Activated naive CD4-positive, alpha-beta T cell treated with anti-CD3 and anti-CD28 coated beads, Interleukin-2, amount 50 U/mL, for 16 hours (primary cell): ENCODE data around the gene STRN3.
"Not testable (repeated sequence)": the region's sequence is repeated elsewhere in the genome, so short reads cannot be mapped to it uniquely, and the experiment has no call there.

Experiments
- DNase-seq: peaks from one replicate; pipeline ENCODE4 v3.0.0-alpha.2; 2020

Gene STRN3

DNA sequence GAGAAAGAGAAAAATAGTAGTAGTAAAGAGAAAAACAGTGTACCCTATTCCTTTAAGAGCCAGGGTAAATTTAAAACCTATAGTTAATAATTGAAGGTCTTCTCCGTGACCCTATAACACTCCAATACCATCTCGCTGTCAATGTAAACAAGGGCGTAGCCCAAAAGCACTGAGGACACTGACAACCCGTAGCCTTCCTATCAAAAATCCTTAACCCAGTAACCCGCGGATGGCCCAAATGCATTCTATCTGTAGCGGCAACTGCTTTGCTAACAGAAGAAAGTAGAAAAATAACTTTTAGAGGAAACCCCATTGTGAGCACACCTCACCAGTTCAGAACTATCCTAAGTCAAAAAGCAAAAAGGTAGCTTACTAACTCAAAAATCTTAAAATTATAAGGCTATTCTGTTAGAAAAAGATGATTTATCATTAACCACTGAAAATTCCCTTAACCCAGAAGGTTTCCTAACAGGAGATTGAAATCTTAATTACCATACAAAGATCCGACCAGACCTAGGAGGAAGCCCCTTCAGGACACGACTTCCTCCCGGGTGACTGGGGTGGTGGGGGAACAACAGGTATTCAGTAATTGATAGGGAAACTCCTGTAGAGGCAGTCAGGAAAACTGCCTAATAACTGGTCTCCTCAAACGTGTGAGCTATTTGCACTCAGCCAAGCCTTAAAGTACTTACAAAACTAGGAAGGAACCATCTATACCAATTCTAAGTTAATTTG is 58.6 kb downstream of the STRN3 start:
- DNase-seq: not testable (repeated sequence)

DNA sequence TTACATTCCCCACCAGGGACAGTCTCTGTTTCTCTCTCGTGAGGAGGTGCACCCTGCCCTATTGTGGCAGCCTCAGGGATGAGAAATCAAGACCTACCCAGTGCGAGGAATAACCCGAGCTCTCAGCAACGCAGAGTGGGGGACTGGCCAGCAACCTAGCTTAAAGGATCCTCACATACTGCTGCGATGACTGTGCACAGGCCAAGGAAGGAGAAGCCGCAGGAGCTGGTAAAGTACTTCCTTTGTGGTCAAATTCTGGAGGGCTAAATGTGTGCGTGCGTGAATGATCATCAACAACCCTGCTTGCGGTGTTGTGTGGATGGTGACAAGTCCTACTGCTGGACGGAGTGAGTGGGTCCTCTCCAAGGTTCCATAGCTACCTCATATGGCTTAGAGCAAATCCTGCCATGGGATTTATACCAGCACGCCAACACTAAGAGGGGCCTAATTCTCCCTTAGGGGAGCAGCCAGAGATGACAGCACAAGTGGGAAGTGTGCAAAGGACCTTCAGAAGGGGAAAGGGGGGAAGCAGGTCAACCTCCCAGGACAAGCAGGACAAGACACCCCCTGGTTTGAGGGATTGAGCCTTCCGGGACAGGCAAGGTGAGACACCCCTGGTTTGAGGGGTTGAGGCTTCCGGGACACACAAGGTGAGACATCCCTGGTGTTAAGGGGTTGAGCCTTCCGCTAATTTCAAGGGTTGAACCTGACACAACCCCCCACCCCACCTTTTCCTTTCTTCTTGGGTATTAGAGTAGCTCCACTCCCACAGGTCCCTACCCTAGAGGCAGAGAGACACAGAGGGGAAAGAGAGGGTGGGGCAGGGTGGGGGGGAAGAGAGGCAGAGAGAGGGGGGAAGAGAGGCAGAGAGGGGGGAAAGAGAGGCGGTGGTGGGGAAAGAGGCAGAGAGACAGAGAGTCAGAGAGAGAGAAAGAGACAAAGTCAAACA is 59.5 kb downstream of the STRN3 start:
- DNase-seq: no peak

DNA sequence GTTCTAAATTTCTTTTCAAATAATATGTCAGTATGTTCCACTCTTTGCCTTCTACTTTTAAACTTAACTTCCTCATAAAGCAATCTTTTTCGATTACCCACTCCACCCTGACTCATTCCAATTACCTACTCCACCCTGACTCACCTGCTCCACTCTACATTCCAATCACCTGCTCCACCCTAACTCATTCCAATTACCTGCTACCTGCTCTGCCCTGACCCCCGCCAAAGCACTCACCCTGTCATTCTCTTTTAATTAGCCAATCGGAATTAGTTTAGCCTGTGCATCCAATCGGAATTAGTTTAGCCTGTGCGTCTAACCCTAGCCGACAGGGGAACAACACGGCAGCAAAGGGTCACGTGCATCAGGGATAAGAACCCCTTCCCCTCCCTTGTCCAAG is 60.3 kb downstream of the STRN3 start:
- not testable (repeated sequence) for DNase-seq

DNA sequence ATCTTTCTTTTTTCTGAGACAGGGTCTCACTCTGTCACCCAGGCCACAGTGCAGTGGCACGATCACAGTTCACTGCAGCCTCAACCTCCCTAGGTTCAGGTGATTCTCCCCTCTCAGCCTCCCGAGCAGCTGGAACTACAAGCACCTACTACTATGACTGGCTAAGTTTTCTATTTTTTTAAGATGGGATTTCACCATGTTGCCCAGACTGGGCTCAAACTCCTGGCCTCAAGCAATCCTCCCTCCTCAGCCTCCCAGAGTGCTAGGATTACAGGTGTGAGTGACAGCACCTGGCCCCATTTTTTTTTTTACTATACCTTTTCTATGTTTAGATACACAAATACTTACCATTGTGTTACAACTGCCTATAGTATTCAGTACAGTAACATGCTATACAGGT is 63.6 kb downstream of the STRN3 start:
- not testable (repeated sequence) for DNase-seq

DNA sequence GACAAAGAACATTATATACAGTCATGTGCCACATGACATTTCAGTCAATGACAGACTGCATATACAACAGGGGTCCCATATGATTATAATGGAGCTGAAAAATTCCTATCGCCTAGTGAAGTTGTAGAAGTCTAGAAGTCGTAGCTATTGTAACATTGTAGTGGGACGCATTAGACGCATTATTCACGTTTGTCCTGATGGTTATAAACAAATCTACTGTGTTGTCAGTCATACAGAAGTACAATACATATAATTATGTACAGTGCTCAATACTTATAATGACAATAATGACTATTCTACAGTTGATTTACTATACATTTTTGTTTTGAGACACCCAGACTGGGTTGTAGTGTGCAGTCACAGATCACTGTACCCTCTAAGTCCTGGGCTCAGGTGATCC is 64.8 kb downstream of the STRN3 start:
- no peak for DNase-seq

DNA sequence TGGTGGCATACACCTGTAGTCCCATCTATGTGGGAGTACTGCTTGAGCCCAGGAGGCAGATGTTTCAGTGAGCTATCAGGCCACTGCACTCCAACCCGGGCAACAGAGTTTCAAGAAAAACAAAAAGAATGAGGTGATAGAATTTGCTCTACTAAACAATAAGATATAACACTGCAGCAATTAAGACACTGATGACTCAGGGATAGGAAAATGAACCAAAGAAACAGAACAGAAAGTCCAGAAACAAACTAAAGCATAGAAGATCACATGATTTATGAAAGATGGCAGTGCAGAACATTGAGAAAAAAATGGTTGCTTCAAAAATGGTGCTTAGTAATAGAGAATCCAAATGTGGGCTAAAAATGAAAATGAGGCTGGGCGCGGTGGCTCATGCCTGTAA is 66.0 kb downstream of the STRN3 start:
- no peak for DNase-seq

DNA sequence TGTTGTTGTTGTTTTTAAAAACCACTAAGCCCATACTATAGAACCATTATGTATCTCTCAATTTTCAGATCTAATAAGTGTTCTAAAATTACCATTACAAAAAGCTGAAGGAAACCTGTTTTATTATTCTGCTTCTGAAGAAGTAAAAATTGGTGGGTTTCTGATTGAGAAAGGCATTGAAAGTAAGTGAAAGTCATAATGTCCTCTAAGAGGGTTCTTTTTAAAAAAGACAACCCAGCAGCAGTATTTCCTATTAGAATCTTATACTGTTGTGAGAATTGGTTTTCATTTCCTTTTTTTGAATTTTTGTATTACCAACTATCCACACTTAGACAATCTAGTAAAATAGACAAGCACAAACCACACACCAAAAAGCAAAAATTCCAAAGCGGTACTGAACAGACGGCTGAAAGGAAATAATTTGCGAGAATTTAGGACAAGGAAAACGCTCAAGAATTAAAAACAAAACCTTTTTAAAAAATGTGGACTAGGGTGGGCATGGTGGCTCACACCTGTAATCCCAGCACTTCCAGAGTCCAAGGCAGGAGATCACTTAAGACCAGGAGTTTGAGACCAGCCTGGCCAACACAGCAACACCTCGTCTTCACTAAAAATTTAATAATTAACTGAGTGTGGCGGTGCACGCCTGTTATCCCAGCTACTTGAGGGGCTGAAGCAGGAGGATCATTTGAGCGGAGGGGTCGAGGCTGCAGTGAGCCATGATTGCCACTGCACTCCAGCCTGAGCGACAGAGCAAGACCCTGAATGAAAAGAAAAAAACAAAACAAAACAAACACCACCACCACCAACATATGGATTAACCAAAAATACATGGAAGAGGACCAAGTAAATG is 67.4 kb downstream of the STRN3 start:
- DNase-seq: no peak

DNA sequence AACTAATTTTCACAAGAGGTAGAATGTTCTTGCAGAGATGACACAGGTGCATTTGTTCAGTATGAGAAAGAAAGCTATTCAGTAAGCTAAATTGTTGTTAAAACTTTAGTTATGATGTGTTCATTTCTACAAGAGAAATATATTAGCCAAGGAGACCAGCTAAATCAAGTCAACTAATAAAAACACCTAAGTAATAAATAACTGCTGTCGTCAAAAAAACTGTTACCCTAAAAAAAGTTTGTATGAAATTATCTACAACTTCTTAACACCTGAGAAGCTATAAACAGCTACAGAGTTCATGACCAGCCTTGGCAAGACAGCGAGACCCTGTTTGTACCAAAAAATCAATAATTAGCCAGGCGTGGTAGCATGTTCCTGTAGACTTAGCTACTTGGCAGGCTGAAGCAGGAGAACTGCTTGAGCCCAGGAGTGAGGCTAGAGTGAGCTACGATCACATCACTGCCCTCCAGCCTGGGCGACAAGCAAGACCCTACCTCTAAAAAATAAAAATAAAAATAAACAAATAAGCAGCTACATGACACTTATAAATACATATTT is 68.3 kb downstream of the STRN3 start:
- no peak for DNase-seq

DNA sequence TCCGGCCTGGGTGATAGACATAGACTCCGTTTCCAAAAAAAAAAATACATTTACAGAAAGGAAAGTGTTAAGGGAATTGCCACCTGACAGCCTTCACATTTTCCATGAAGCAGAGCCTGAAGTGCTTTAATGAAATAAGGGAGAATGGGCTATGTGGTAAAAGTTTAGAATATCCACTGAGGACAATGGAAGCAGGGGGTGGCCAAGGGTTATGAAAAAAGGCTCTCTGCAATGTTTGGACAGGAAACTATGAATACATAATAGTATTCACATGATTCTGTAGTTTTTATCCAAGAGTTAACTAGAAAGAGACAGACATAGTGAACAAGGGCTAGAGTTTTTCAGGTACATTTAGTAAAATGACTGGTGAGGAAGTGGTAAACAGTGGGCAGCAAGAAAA is 76.5 kb downstream of the STRN3 start:
- DNase-seq: no peak

DNA sequence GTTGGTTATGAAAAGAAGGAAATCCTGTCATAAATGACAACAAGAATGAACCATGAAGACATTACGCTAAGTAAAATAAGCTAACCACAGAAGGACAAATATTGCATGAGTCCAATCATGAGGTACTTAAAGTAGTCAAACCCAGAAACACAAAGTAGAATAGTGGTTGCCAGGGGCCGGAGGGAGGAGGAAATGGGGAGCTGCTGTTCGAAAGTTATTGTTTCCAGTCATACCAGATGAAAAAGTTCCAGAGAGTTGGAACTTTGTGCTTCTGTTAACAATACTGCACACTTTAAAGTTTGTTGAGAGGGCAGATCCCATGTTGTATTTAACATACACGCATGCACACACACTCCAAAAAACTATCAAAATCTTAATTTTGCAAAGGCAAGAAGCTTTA is 82.5 kb downstream of the STRN3 start:
- DNase-seq: no peak

DNA sequence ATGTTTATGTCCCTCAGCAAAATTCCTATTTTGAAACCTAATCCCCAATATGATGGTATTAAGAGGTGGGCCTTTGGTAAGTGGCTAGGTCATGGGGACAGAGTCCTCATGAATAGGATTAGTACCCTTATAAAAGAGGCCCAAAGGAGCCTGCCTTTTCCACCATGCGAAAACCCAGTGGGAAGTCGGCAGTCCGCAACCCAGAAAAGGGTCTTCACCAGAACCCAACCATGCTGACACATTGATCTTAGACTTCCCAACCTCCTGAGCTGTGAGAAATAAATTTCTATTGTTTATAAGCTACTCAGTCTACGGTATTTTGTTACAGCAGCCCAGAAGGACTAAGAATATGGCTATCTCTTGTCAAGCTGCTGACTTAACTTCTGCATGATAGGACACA is 85.3 kb downstream of the STRN3 start:
- no peak for DNase-seq

DNA sequence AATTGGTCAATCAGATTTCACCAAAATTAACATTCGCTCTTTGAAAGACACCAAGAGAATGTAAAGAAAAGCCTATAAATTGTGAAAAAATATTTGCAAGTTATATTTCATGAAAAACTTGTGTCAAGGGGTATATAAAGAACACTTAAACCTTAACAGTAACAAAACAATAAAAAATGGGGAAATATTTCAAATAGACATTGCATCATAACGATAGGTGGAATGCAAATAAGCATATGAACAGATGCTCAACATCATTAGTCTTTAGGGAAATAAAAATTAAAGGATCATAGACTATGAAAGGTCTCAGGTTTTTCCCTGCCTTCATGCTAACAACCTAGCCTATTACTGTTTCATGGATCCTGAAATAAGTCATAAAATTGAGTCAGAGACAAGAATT is 87.6 kb downstream of the STRN3 start:
- no peak for DNase-seq

DNA sequence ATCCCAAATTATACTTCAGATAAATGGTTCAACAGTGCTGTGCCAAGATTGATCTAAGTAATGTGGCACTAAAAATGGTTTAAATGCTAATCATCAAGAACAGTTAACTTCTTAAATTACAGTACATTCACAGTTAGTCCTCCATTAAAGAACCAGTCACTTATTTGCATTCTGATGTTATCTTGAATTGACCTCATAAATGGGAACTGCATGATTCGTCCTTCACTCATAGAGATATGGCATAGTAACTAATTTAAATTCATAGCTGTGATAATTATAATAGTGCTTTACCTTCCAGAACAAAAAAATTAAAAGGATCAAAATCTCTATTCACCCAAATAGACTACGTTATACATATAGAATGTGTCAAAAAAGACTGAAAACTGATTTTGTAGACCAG is 90.7 kb downstream of the STRN3 start:
- DNase-seq: no peak

DNA sequence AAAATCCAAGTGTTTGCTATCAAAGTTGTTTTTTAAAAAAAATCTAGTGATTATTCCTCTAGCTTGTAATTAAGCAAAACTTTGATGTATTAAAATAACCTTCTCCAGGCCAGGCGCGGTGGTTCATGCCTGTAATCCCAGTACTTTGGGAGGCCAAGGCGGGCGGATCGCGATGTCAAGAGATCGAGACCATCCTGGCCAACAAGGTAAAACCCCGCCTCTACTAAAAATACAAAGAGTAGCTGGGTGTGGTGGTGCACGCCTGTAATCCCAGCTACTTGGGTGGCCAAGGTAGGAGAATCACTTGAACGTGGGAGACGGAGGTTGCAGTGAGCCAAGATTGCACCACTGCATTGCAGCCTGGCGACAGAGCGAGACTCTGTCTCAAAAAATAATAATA is 92.2 kb downstream of the STRN3 start:
- not testable (repeated sequence) for DNase-seq

DNA sequence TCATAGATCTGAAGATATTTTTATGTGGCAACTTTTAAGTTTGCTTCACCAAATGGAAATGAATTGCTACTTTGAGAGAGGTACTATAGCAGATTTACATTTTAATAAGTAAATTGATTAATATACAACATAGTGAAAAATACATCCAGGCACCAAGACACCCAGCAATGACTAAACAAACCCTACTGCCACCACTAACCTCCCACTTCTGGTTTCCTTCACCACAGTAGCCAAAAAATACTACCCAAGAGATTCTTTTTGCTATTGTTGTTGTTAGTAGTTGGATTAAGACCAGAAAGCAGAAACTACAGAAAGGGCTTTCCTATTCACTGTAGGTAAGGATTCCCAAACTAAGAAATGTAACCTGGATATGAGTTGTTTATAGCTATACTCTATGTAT is 97.7 kb downstream of the STRN3 start:
- DNase-seq: no peak

DNA sequence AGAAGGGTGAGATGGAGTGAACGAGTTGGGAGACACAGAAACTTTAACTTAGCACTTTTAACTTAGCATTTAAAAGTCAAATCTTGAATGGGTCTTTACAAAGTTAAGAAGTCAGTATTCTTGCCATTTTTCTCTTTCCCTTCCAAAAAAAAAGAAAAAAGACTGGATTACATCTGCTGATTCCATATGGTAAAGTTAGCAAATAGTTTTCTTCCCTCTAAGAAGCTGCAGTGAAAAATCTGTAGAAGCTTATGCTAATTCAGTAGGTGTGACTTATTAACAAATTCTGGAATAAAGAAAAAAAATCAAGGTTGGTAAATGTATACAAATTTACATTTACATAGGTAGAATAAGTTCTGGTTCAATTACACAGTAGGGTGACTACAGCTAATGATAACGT is 100.9 kb downstream of the STRN3 start:
- DNase-seq: no peak

DNA sequence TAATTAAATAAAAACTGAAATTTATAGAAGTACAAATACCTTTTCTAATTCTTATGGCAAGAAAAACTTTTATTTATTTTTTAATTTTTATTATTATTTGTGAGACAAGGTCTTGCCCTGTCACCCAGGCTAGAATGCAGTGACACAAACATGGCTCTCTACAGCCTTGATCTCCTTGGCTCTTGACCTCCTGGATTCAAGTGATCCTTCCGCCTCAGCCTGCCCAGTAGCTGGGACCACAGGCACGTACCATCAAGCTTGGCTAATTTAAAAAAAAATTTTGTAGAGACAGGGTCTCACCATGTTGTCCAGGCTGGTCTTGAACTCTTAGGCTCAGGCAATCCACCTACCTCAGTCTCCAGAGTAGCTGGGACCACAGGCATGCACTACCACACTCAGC is 104.4 kb downstream of the STRN3 start:
- DNase-seq: no peak

DNA sequence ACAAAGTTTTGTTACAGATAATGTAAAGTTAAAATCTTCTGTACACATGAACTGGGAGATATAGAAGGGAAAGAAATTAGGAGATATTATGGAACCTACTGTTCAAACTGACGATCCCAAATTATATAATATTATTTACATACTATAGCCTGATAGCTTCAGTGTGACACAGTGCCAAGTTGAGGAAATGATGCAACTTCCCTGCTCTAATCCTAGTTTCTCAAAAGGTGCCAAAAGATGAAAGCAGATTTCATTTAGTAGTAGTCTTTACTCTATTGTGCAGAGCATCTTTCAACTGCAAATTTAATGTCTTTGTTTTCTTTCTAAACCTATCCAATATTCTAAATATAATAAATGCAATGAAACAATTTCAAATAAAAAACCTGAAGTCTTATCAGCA is 104.9 kb downstream of the STRN3 start:
- DNase-seq: no peak

DNA sequence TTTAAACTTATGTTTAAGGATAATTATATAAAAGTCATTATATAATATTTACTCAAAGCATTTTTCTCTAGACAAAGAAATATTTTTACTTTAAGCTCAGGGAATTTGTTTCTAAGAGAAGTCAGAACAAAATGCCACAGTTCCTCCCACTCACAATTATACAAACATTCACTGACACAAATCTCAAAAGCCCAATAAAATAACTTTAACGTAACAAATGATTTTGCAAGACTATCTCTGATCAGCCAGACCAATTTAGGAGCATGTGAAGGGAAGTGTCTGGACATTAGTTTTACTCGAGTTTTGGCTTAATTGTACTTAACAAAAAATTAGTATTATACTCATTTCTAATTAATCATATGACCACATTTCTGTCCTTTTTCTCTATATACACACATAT is 110.6 kb downstream of the STRN3 start:
- no peak for DNase-seq

DNA sequence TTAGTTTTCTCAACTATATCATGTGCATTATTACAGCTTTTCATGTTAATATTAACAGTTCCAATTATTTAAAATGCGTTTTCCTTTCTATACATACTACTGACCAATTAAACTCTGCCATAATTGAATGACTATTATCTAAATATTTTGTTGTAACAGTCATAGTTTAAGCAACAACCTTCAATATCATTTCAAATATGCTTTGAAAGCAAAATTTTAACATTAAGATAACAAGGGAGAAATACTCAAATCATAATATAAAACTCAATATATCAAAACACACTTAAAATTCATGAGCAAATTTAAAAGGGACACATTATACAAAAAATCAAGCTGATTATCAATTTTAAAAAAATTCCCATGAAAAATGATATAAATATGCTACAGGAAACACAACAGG is 111.4 kb downstream of the STRN3 start:
- DNase-seq: no peak

DNA sequence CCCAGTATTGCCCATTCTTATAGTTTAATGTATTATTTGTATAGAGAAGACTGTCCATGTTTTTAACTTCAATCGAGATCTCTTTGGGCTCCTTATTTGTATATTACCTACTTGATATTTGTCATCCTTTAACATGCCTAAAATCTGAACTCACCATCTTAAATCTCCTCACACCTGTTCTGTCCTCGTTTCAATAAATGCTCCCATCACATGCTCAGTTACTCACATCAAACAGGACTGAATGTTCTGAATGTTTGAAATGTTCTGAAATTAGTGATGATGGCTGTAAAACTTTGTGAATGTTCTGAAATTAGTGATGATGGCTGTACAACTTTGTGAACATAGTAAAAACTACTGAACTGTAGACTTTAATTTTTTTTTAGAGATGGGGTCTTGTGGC is 117.4 kb downstream of the STRN3 start:
- no peak for DNase-seq

DNA sequence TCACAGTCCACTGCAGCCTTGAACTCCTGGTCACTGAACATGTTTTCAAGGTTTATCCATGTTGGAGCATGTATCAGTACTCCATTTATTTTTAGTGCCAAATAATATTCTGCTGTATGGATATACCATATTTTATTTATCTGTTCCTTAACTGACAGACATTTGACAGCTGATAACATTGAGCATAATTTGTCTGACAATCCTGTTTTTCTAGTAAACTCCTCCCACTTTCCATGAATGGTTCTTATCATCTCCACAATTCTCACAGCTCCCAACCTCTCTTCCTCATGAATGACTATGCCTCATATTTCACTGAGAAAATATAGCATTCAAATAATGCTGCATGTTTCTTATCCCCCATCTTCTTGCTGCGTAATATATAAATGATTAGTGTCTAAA is 118.5 kb downstream of the STRN3 start:
- DNase-seq: no peak
